K562 (cell line): ENCODE measurements around the gene RET. TPM values are rescaled to one million over a fixed set of nuclear protein-coding genes. Genes with fewer than 3 reads are reported as not detected.

Source experiments
- E2F6 ChIP-seq, 2 experiments: IDR thresholded peaks; 2 replicates each; pipeline ENCODE4 v1.6.1; 2011; ENCODE audit warnings: borderline replicate concordance in 1 of 2, control low read depth in 1 of 2, low read depth in 1 of 2, low read length in 1 of 2, mild to moderate bottlenecking in 1 of 2, mixed read lengths in 1 of 2, moderate library complexity in 1 of 2; ENCODE audit not compliant: insufficient read depth in 1 of 2, insufficient read length in 1 of 2, poor library complexity in 1 of 2, severe bottlenecking in 1 of 2; ENCODE audit errors: extremely low read depth in 1 of 2
- ETV5 ChIP-seq: sonication (generic); formaldehyde crosslinking; IDR thresholded peaks from 2 replicates; pipeline ENCODE4 v1.4.0; 2020; ENCODE audit warnings: low read depth, mild to moderate bottlenecking, missing genetic modification reagents
- L3MBTL2 ChIP-seq: fragments of 450-650 bp; IDR thresholded peaks from 2 replicates; pipeline ENCODE4 v1.6.1; 2016; ENCODE audit warnings: mild to moderate bottlenecking, moderate library complexity
- RERE ChIP-seq: sonication (generic); formaldehyde crosslinking; IDR thresholded peaks from 2 replicates; pipeline ENCODE4 v1.8.0; 2023; ENCODE audit warnings: missing genetic modification reagents, mild to moderate bottlenecking, borderline replicate concordance
- ZNF224 ChIP-seq: sonication (generic); formaldehyde crosslinking; IDR thresholded peaks from 2 replicates; pipeline ENCODE4 v1.8.0; 2022; ENCODE audit warnings: mild to moderate bottlenecking, missing genetic modification reagents
- ZNF512 ChIP-seq: IDR thresholded peaks from 2 replicates; pipeline ENCODE4 v1.6.1; 2016; ENCODE audit warnings: missing genetic modification characterization, missing compliant biosample characterization
- ZNF551 ChIP-seq: fragments of 250-450 bp; sonication (Bioruptor Pico); IDR thresholded peaks from 2 replicates; pipeline ENCODE4 v1.5.0; 2021; ENCODE audit warnings: mild to moderate bottlenecking, moderate library complexity
- ZNF766 ChIP-seq: fragments of 200-800 bp; sonication (Bioruptor generic); conservative IDR thresholded peaks from 2 replicates; pipeline ENCODE4 v1.6.1; 2016; ENCODE audit warnings: missing genetic modification characterization, missing compliant biosample characterization
- ZNF785 ChIP-seq: fragments of 250-450 bp; sonication (Bioruptor Pico); IDR thresholded peaks from 2 replicates; pipeline ENCODE4 v1.4.0; 2020; ENCODE audit warnings: mild to moderate bottlenecking
- polyA plus RNA-seq, 8 experiments: library from polyadenylated mRNA; depleted of rRNA in 4 of 8; stranded (reverse) in 5 of 8; unstranded in 3 of 8; fragments of >200 nt; fragmentation: Nextera tagmentation in 2 of 8; fragmentation: Illumina TruSeq in 1 of 8; extraction: Ambion mirVana in 2 of 8; extraction: Trizol in 1 of 8; gene quantifications; 2 replicates each; pipeline versions ENCODE4 v1.2.1 to v1.2.3, GENCODE V29; 2011 to 2014; ENCODE audit warnings: inconsistent platforms in 1 of 8, missing spikeins in 1 of 8
- total RNA-seq, 7 experiments: library from RNA; depleted of rRNA in 6 of 7; stranded (reverse); fragments of >200 nt in 6 of 7; fragmentation: Illumina TruSeq in 2 of 7; extraction: Trizol in 2 of 7; gene quantifications; 2 replicates each; pipeline versions ENCODE4 v1.2.1 to v1.2.3, GENCODE V29; 2011 to 2021; ENCODE audit warnings: low replicate concordance in 1 of 7

Gene RET
- total and polyA plus RNA-seq, 9 of the 15 experiments (the other 6 are each of a cell fraction or from before 2014, with no cell fraction given) = 0.04 to 0.05 TPM; not detected in 7

- TF ChIP-seq RERE (CRISPR knock-in tag) (no peak), ZNF766 (CRISPR knock-in tag) (no peak), ZNF224 (no peak), ZNF551 (no peak), ZNF512 (tag) (no peak), ETV5 (no peak), ZNF785 (CRISPR knock-in tag) (no peak), L3MBTL2 (no peak), E2F6 (IDR thresholded peaks at IDR 0.05; ENCODE audit: borderline replicate concordance in 1 of 2, extremely low read depth in 1 of 2, insufficient read depth in 1 of 2, insufficient read length in 1 of 2, low read depth in 1 of 2, low read length in 1 of 2, poor library complexity in 1 of 2, severe bottlenecking in 1 of 2) (no peak)
Observed at GRCh38 chr10:43106256-43107091, 29.6 kb downstream of the RET start (continued).
